ENCODE data around the gene ALDH3B1. TPM values are rescaled to one million over a fixed set of nuclear protein-coding genes. Genes with fewer than 3 reads are reported as not detected.

ALDH3B1 gene
- total RNA-seq, 1 experiment from 2014 or later, result 28.1 TPM

- no peak for DNase-seq
- Histone ChIP-seq H2AFZ (ENCODE audit: low read length) (peak overlapping the region; percentile 19; the same call in 1 of the 2 replicates), H3K27me3 (ENCODE audit: low read length) (no peaks in the 10 kb centered on the region), H3K4me2 (ENCODE audit: low read length) (peak overlapping the region; percentile 99), H3K9me3 (ENCODE audit: low read length) (no peaks in the 10 kb centered on the region), H3K9me2 (replicated peaks; ENCODE audit: low read length) (no peaks in the 10 kb centered on the region), H3K36me3 (ENCODE audit: low read depth, low read length) (no peaks in the 10 kb centered on the region), H3K79me2 (ENCODE audit: low read length) (no peaks in the 10 kb centered on the region), H3K4me1 (ENCODE audit: insufficient read depth, low read length) (peaks cover 13% of the 10 kb centered on the region; the same call in 1 of the 2 replicates), H3K27ac (ENCODE audit: low read length) (no peak overlapping the region), H4K20me1 (ENCODE audit: low read length) (no peaks in the 10 kb centered on the region), H3K4me3 (ENCODE audit: low read length) (peak overlapping the region; percentile 83; the same call in 1 of the 2 replicates), H3F3A (ENCODE audit: low read length, unreplicated experiment) (no peaks in the 10 kb centered on the region), H3K9ac (ENCODE audit: low read length) (no peak overlapping the region)
- ChIA-PET POLR2A (ENCODE audit: unreplicated experiment) (no interaction called here), CTCF (no interaction called here)
- ATAC-seq, result no peak
- no TSS peak for BruUV-seq (replicated peaks)
- intact Hi-C loops (cut with micrococcal nuclease), result no loop called here
- TF ChIP-seq EZH2 (IDR thresholded peaks at IDR 0.05; ENCODE audit: low read length, unreplicated experiment), result no peak
- TF ChIP-seq CTCF (conservative IDR thresholded peaks at IDR 0.05; ENCODE audit: low read depth, low read length), result no peak
- TF ChIP-seq EZH2phosphoT487 (IDR thresholded peaks at IDR 0.05; ENCODE audit: borderline replicate concordance, low read length), result no peak
Observed at GRCh38 chr11:68002575-68002937, 7.6 kb upstream of the ALDH3B1 start.

GRCh38 chr11:68002938-68003845, 6.9 kb upstream of the ALDH3B1 start:
- no peaks in the 10 kb centered on the region for H3K9me3 ChIP-seq (ENCODE audit: low read length)
- DNase-seq (peak; percentile 48), ATAC-seq (peak; percentile 69)
- intact Hi-C loops (cut with micrococcal nuclease), result no loop called here
- no peaks in the 10 kb centered on the region for H4K20me1 ChIP-seq (ENCODE audit: low read length)
- POLR2A ChIA-PET (ENCODE audit: unreplicated experiment), result no interaction called here
- H3K79me2 ChIP-seq (ENCODE audit: low read length), result no peaks in the 10 kb centered on the region
- no peaks in the 10 kb centered on the region for H3K9me2 ChIP-seq (replicated peaks; ENCODE audit: low read length)
- H3K27ac ChIP-seq (ENCODE audit: low read length), result no peak overlapping the region
- TF ChIP-seq EZH2phosphoT487 (IDR thresholded peaks at IDR 0.05; ENCODE audit: borderline replicate concordance, low read length), result no peak
- TF ChIP-seq CTCF (conservative IDR thresholded peaks at IDR 0.05; ENCODE audit: low read depth, low read length), result no peak
- no peak for TF ChIP-seq EZH2 (IDR thresholded peaks at IDR 0.05; ENCODE audit: low read length, unreplicated experiment)
- H3K9ac ChIP-seq (ENCODE audit: low read length), result peak overlapping the region; percentile 65
- CTCF ChIA-PET, result no interaction called here
- H3K27me3 ChIP-seq (ENCODE audit: low read length), result no peaks in the 10 kb centered on the region
- peak overlapping the region; percentile 85 for H2AFZ ChIP-seq (ENCODE audit: low read length)
- peaks cover 13% of the 10 kb centered on the region; the same call in 1 of the 2 replicates for H3K4me1 ChIP-seq (ENCODE audit: insufficient read depth, low read length)
- H3K4me2 ChIP-seq (ENCODE audit: low read length), result peak overlapping the region; percentile 99
- no peaks in the 10 kb centered on the region for H3F3A ChIP-seq (ENCODE audit: low read length, unreplicated experiment)
- BruUV-seq (replicated peaks), result no TSS peak
- H3K4me3 ChIP-seq (ENCODE audit: low read length), result peak overlapping the region; percentile 83
- no peaks in the 10 kb centered on the region for H3K36me3 ChIP-seq (ENCODE audit: low read depth, low read length)

Data from PC-3 (cell line).